ENCODE data around the gene CALCOCO1.
A peak's percentile ranks its signal among the peaks of the same experiment; 100 is the strongest.
"Not testable (repeated sequence)": the region's sequence is repeated elsewhere in the genome, so short reads cannot be mapped to it uniquely, and the experiment has no call there.

The CALCOCO1 gene

GRCh38 chr12:53733051-53733806 is 6.0 kb upstream of the CALCOCO1 start:
- DNase-seq (ENCODE audit: low spot score): no peak

GRCh38 chr12:53729644-53730043 is 2.4 kb upstream of the CALCOCO1 start:
- DNase-seq (ENCODE audit: low spot score): no peak

- no peak for DNase-seq (ENCODE audit: low spot score)
Observed at GRCh38 chr12:53728206-53728605, 954 bp upstream of the CALCOCO1 start.

GRCh38 chr12:53726946-53727309 is 324 bp downstream of the CALCOCO1 start:
- DNase-seq (ENCODE audit: low spot score): no peak

GRCh38 chr12:53726341-53726740 is 911 bp downstream of the CALCOCO1 start:
- DNase-seq (ENCODE audit: low spot score): peak; percentile 26

GRCh38 chr12:53725824-53726223 is 1.4 kb downstream of the CALCOCO1 start:
- DNase-seq (ENCODE audit: low spot score): no peak

- no peak for DNase-seq (ENCODE audit: low spot score)
Observed at GRCh38 chr12:53722450-53723041, 4.7 kb downstream of the CALCOCO1 start.

GRCh38 chr12:53720946-53721345 is 6.3 kb downstream of the CALCOCO1 start:
- DNase-seq (ENCODE audit: low spot score): no peak

- DNase-seq (ENCODE audit: low spot score): no peak
Observed at GRCh38 chr12:53719649-53720048, 7.6 kb downstream of the CALCOCO1 start.

GRCh38 chr12:53718567-53718966 is 8.7 kb downstream of the CALCOCO1 start:
- not testable (repeated sequence) for DNase-seq (ENCODE audit: low spot score)

- DNase-seq (ENCODE audit: low spot score): no peak
Observed at GRCh38 chr12:53717319-53717718, 9.9 kb downstream of the CALCOCO1 start.

GRCh38 chr12:53714004-53714403 is 13.2 kb downstream of the CALCOCO1 start:
- no peak for DNase-seq (ENCODE audit: low spot score)

- no peak for DNase-seq (ENCODE audit: low spot score)
Observed at GRCh38 chr12:53713516-53713915, 13.7 kb downstream of the CALCOCO1 start.

GRCh38 chr12:53712059-53712643 is 15.1 kb downstream of the CALCOCO1 start:
- no peak for DNase-seq (ENCODE audit: low spot score)

- no peak for DNase-seq (ENCODE audit: low spot score)
Observed at GRCh38 chr12:53710091-53710490, 17.2 kb downstream of the CALCOCO1 start.

- no peak for DNase-seq (ENCODE audit: low spot score)
Observed at GRCh38 chr12:53709671-53710070, 17.6 kb downstream of the CALCOCO1 start.

- DNase-seq (ENCODE audit: low spot score): no peak
Observed at GRCh38 chr12:53706080-53706479, 21.2 kb downstream of the CALCOCO1 start.

- DNase-seq (ENCODE audit: low spot score): no peak
Observed at GRCh38 chr12:53703756-53704155, 23.5 kb downstream of the CALCOCO1 start.

GRCh38 chr12:53701518-53702264 is 25.6 kb downstream of the CALCOCO1 start:
- DNase-seq (ENCODE audit: low spot score): peak; percentile 59

- no peak for DNase-seq (ENCODE audit: low spot score)
Observed at GRCh38 chr12:53700567-53700966, 26.7 kb downstream of the CALCOCO1 start.

GRCh38 chr12:53699678-53700025 is 27.6 kb downstream of the CALCOCO1 start:
- DNase-seq (ENCODE audit: low spot score): no peak

- DNase-seq (ENCODE audit: low spot score): no peak
Observed at GRCh38 chr12:53698948-53699677, 28.1 kb downstream of the CALCOCO1 start.

Measured in hematopoietic multipotent progenitor cell treated with erythropoietin and hydrocortisone succinate and interleukin-3 and kit ligand, for 15 days (in vitro differentiated cells).